Omental fat pad (tissue), 4 donors: Measurements from ENCODE around the gene STOX2. TPM values are rescaled to one million over a fixed set of nuclear protein-coding genes. Genes with fewer than 3 reads are reported as not detected.

Source experiments
- ATAC-seq: fragments of 150-250 bp; one replicate; pipeline ENCODE4 v1.9.1; 2016; ENCODE audit warnings: mild to moderate bottlenecking, moderate library complexity; ENCODE audit not compliant: low FRiP score
- DNase-seq: peaks from one replicate; pipeline ENCODE4 v3.0.0-alpha.2; 2019; ENCODE audit warnings: low spot score
- CTCF ChIP-seq, 3 donors: fragments of 450-650 bp; IDR thresholded peaks; one replicate each; pipeline ENCODE4 v1.5.1; 2016 to 2017; ENCODE audit warnings: antibody characterized with exemption in 3 of 3, mild to moderate bottlenecking in 3 of 3, moderate library complexity in 2 of 3
- total RNA-seq, 4 donors: library from RNA; depleted of rRNA; stranded (reverse); fragments of >200 nt; gene quantifications; one replicate each; pipeline ENCODE4 v1.1.0, GENCODE V29; 2016

The STOX2 gene
- total RNA-seq, 4 donors from 2014 or later, result 1.3 to 20.8 (median 4.7) TPM

DNA sequence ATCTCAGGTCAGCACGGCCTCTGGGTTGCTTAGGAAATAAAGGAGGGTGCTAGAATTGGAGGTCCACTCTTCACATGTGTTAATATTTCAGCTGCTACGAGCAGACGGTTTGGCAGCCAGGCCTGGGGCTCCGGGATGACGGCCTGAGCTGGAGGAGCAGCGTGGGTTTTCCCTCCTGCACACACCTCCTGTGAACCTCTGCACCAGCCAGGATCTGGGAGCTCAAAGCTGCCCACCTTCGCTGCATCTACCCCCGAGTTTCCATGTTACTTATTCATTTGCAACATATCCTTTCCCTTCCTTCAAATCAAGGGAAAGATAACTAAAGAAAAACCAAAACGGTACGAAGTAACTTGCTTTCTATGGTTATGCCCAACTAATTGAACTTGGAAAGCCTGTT is 13.6 kb downstream of the STOX2 start:
- no peak for TF ChIP-seq CTCF (IDR thresholded peaks at IDR 0.05)
- DNase-seq (no peak), ATAC-seq (no peak)

- TF ChIP-seq CTCF (IDR thresholded peaks at IDR 0.05), result no peak
- DNase-seq (no peak), ATAC-seq (no peak)
Measured at GRCh38 chr4:183919141-183919540, 14.0 kb downstream of the STOX2 start.

DNA sequence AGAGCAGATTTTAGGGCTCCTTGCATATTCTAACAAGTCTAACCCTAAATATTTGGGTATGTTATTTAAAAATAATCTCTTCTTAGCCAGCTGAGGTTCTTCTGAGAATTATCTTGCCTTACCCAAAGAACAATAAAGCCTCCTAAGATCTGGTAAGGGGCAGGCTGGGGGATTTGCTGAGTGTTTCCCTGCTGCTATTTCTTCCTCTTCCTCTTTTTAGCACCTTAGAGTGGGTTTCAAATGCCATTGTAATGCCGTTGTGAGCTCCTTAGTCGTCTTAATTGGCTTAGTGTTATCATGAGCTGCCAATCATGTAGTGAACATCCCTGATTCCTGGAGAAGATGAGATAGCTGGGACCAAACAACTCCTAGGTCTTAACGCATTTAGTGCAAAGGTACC is 15.4 kb downstream of the STOX2 start:
- no peak for DNase-seq
- no peak for TF ChIP-seq CTCF (IDR thresholded peaks at IDR 0.05)
- ATAC-seq, result no peak

GRCh38 chr4:183921335-183921734 is 16.2 kb downstream of the STOX2 start:
- ATAC-seq, result no peak

DNA sequence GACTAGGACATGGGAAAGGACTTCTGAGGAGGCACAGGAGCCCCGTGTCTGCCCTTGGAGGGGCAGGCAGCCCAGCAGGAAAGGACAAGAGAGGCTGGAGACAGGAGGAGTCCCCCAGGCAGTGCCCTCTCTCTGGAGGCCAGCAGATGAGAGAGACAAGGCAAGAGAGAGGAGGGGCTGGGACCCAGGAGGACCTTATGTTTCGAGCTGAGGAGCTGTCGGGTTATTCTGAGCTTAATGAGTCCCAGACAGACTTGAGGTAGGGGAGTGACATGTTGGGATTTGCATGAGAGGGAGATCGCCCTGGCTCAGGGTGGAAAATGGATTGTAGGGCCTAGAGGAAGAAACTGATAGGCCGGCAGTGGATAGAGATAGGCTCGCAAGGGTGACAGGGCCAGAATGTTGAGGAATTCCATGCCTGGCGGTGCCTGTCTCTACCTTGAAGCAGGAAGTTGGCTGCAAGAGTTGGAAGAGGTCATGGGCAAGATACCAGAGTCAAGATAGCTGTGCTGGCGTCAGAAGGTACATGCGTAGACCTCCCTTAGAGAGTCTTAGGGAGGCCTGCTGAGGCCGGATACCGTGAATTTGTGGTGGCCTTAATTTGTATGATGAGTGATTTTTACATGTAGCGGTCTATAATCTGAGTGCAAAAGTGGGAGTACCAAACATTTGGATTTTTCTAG is 19.4 kb downstream of the STOX2 start:
- DNase-seq, result no peak
- TF ChIP-seq CTCF (IDR thresholded peaks at IDR 0.05), result no peak
- no peak for ATAC-seq

More at GRCh38 chr4:183921335-183921734, 16.2 kb downstream of the STOX2 start:
- no peak for DNase-seq
- TF ChIP-seq CTCF (IDR thresholded peaks at IDR 0.05), result no peak

DNA sequence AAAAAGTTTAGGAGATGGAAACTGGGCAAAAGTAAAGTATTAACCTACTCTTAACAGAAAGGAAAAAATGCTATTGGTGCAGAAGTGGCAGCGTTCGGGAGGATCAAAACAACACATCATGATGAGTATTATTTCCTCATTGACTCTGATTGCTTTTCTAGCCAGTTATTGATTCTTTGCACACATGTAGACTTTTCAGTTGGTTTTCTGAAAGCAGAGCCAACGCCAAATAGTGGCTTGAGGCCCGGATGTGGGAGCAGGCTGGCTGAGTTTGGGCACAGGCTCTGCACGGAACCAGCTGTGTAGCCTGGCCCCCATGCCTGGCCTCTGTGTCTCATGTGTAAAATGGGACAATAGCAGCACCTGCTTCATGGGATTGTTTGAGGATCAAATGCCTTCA is 21.8 kb downstream of the STOX2 start:
- no peak for ATAC-seq
- no peak for TF ChIP-seq CTCF (IDR thresholded peaks at IDR 0.05)
- DNase-seq, result no peak

- no peak for TF ChIP-seq CTCF (IDR thresholded peaks at IDR 0.05)
- ATAC-seq (no peak), DNase-seq (no peak)
Measured at GRCh38 chr4:183932576-183932975, 27.5 kb downstream of the STOX2 start.
